Measurements from ENCODE around the gene OBP2B.

- TF ChIP-seq, protein P1, sequence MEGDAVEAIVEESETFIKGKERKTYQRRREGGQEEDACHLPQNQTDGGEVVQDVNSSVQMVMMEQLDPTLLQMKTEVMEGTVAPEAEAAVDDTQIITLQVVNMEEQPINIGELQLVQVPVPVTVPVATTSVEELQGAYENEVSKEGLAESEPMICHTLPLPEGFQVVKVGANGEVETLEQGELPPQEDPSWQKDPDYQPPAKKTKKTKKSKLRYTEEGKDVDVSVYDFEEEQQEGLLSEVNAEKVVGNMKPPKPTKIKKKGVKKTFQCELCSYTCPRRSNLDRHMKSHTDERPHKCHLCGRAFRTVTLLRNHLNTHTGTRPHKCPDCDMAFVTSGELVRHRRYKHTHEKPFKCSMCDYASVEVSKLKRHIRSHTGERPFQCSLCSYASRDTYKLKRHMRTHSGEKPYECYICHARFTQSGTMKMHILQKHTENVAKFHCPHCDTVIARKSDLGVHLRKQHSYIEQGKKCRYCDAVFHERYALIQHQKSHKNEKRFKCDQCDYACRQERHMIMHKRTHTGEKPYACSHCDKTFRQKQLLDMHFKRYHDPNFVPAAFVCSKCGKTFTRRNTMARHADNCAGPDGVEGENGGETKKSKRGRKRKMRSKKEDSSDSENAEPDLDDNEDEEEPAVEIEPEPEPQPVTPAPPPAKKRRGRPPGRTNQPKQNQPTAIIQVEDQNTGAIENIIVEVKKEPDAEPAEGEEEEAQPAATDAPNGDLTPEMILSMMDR (IDR thresholded peaks at IDR 0.05) = no peak
- TF ChIP-seq POLR2AphosphoS5 (IDR thresholded peaks at IDR 0.05) = no peak
Observed at GRCh38 chr9:133162861-133163503, 46.1 kb downstream of the OBP2B start.

Data from sigmoid colon (tissue), 4 donors.